Measurements from ENCODE around the gene TBC1D9. TPM values are rescaled to one million over a fixed set of nuclear protein-coding genes. Genes with fewer than 3 reads are reported as not detected.

TBC1D9 gene
- total and polyA plus RNA-seq, 4 donors = 47.6 to 98.1 (median 54.2) TPM

GRCh38 chr4:140743194-140743931, 12.8 kb downstream of the TBC1D9 start:
- H3K27me3 ChIP-seq (ENCODE audit: control insufficient read depth, insufficient read depth, low read length) = no peaks in the 10 kb centered on the region
- H3K9me3 ChIP-seq (ENCODE audit: control insufficient read depth, insufficient read depth, low read length) = no peaks in the 10 kb centered on the region
- no peak overlapping the region for H3K4me3 ChIP-seq (ENCODE audit: low read depth, low read length)
- WGBS (ENCODE audit: insufficient coverage) = 0% methylated on average over 1 of the region's 4 CpGs
- no peaks in the 10 kb centered on the region for H3K36me3 ChIP-seq (ENCODE audit: control insufficient read depth, insufficient read depth, low read length)
- no peak overlapping the region for H3K27ac ChIP-seq (ENCODE audit: low read depth, low read length)
- no peaks in the 10 kb centered on the region for H3K4me1 ChIP-seq (ENCODE audit: control insufficient read depth, insufficient read depth, low read length)
- peak in 1 of 6 donors; percentile 9 for DNase-seq (ENCODE audit: low read depth in 4 of 6, low spot score in 6 of 6)

- H3K36me3 ChIP-seq (ENCODE audit: control insufficient read depth, insufficient read depth, low read length) = no peaks in the 10 kb centered on the region
- H3K4me1 ChIP-seq (ENCODE audit: control insufficient read depth, insufficient read depth, low read length) = no peaks in the 10 kb centered on the region
- no peak overlapping the region for H3K4me3 ChIP-seq (ENCODE audit: low read depth, low read length)
- DNase-seq (ENCODE audit: low read depth in 4 of 6, low spot score in 6 of 6) = no peak
- no peak overlapping the region for H3K27ac ChIP-seq (ENCODE audit: low read depth, low read length)
- H3K9me3 ChIP-seq (ENCODE audit: control insufficient read depth, insufficient read depth, low read length) = no peaks in the 10 kb centered on the region
- H3K27me3 ChIP-seq (ENCODE audit: control insufficient read depth, insufficient read depth, low read length) = no peaks in the 10 kb centered on the region
- no CpG with 5 or more reads among the region's 1 CpG for WGBS (ENCODE audit: insufficient coverage)
Measured at GRCh38 chr4:140742838-140743193, 13.4 kb downstream of the TBC1D9 start.

- H3K4me3 ChIP-seq (ENCODE audit: low read depth, low read length) = no peak overlapping the region
- no peak for DNase-seq (ENCODE audit: low read depth in 4 of 6, low spot score in 6 of 6)
- 100% methylated on average over 2 of the region's 3 CpGs for WGBS (ENCODE audit: insufficient coverage)
- H3K36me3 ChIP-seq (ENCODE audit: control insufficient read depth, insufficient read depth, low read length) = no peaks in the 10 kb centered on the region
- no peaks in the 10 kb centered on the region for H3K4me1 ChIP-seq (ENCODE audit: control insufficient read depth, insufficient read depth, low read length)
- no peaks in the 10 kb centered on the region for H3K27me3 ChIP-seq (ENCODE audit: control insufficient read depth, insufficient read depth, low read length)
- no peak overlapping the region for H3K27ac ChIP-seq (ENCODE audit: low read depth, low read length)
- no peaks in the 10 kb centered on the region for H3K9me3 ChIP-seq (ENCODE audit: control insufficient read depth, insufficient read depth, low read length)
Measured at GRCh38 chr4:140740906-140741670, 15.1 kb downstream of the TBC1D9 start.

GRCh38 chr4:140740422-140740821, 15.8 kb downstream of the TBC1D9 start:
- Histone ChIP-seq H3K4me1 (ENCODE audit: control insufficient read depth, insufficient read depth, low read length) (no peaks in the 10 kb centered on the region), H3K9me3 (ENCODE audit: control insufficient read depth, insufficient read depth, low read length) (no peaks in the 10 kb centered on the region), H3K36me3 (ENCODE audit: control insufficient read depth, insufficient read depth, low read length) (no peaks in the 10 kb centered on the region), H3K27ac (ENCODE audit: low read depth, low read length) (no peak overlapping the region), H3K4me3 (ENCODE audit: low read depth, low read length) (no peak overlapping the region), H3K27me3 (ENCODE audit: control insufficient read depth, insufficient read depth, low read length) (no peaks in the 10 kb centered on the region)
- DNase-seq (ENCODE audit: low read depth in 4 of 6, low spot score in 6 of 6) = no peak
- no CpG with 5 or more reads among the region's 1 CpG for WGBS (ENCODE audit: insufficient coverage)

- Histone ChIP-seq H3K4me1 (ENCODE audit: control insufficient read depth, insufficient read depth, low read length) (no peaks in the 10 kb centered on the region), H3K27ac (ENCODE audit: low read depth, low read length) (no peak overlapping the region), H3K27me3 (ENCODE audit: control insufficient read depth, insufficient read depth, low read length) (no peaks in the 10 kb centered on the region), H3K36me3 (ENCODE audit: control insufficient read depth, insufficient read depth, low read length) (no peaks in the 10 kb centered on the region), H3K4me3 (ENCODE audit: low read depth, low read length) (no peak overlapping the region), H3K9me3 (ENCODE audit: control insufficient read depth, insufficient read depth, low read length) (no peaks in the 10 kb centered on the region)
- no peak for DNase-seq (ENCODE audit: low read depth in 4 of 6, low spot score in 6 of 6)
Measured at GRCh38 chr4:140739971-140740370, 16.2 kb downstream of the TBC1D9 start.

- no CpG with 5 or more reads among the region's 1 CpG for WGBS (ENCODE audit: insufficient coverage)
- no peaks in the 10 kb centered on the region for H3K4me1 ChIP-seq (ENCODE audit: control insufficient read depth, insufficient read depth, low read length)
- H3K27ac ChIP-seq (ENCODE audit: low read depth, low read length) = no peak overlapping the region
- no peak for DNase-seq (ENCODE audit: low read depth in 4 of 6, low spot score in 6 of 6)
- H3K27me3 ChIP-seq (ENCODE audit: control insufficient read depth, insufficient read depth, low read length) = no peaks in the 10 kb centered on the region
- no peak overlapping the region for H3K4me3 ChIP-seq (ENCODE audit: low read depth, low read length)
- H3K9me3 ChIP-seq (ENCODE audit: control insufficient read depth, insufficient read depth, low read length) = no peaks in the 10 kb centered on the region
- H3K36me3 ChIP-seq (ENCODE audit: control insufficient read depth, insufficient read depth, low read length) = no peaks in the 10 kb centered on the region
Measured at GRCh38 chr4:140738139-140738538, 18.0 kb downstream of the TBC1D9 start.

- Histone ChIP-seq H3K27me3 (ENCODE audit: control insufficient read depth, insufficient read depth, low read length) (no peaks in the 10 kb centered on the region), H3K27ac (ENCODE audit: low read depth, low read length) (no peak overlapping the region), H3K4me1 (ENCODE audit: control insufficient read depth, insufficient read depth, low read length) (no peaks in the 10 kb centered on the region), H3K4me3 (ENCODE audit: low read depth, low read length) (no peak overlapping the region), H3K36me3 (ENCODE audit: control insufficient read depth, insufficient read depth, low read length) (no peaks in the 10 kb centered on the region), H3K9me3 (ENCODE audit: control insufficient read depth, insufficient read depth, low read length) (no peaks in the 10 kb centered on the region)
- 95% methylated on average over 6 of the region's 6 CpGs for WGBS (ENCODE audit: insufficient coverage)
- no peak for DNase-seq (ENCODE audit: low read depth in 4 of 6, low spot score in 6 of 6)
Measured at GRCh38 chr4:140736669-140737343, 19.4 kb downstream of the TBC1D9 start.

- no CpG with 5 or more reads among the region's 4 CpGs for WGBS (ENCODE audit: insufficient coverage)
Measured at GRCh38 chr4:140735779-140736391, 20.3 kb downstream of the TBC1D9 start.

GRCh38 chr4:140735317-140735716, 20.9 kb downstream of the TBC1D9 start:
- H3K27ac ChIP-seq (ENCODE audit: low read depth, low read length) = no peak overlapping the region
- H3K27me3 ChIP-seq (ENCODE audit: control insufficient read depth, insufficient read depth, low read length) = no peaks in the 10 kb centered on the region
- 100% methylated on average over 1 of the region's 2 CpGs for WGBS (ENCODE audit: insufficient coverage)
- no peaks in the 10 kb centered on the region for H3K36me3 ChIP-seq (ENCODE audit: control insufficient read depth, insufficient read depth, low read length)
- H3K9me3 ChIP-seq (ENCODE audit: control insufficient read depth, insufficient read depth, low read length) = no peaks in the 10 kb centered on the region
- H3K4me1 ChIP-seq (ENCODE audit: control insufficient read depth, insufficient read depth, low read length) = no peaks in the 10 kb centered on the region
- no peak for DNase-seq (ENCODE audit: low read depth in 4 of 6, low spot score in 6 of 6)
- no peak overlapping the region for H3K4me3 ChIP-seq (ENCODE audit: low read depth, low read length)

More at GRCh38 chr4:140735779-140736391, 20.3 kb downstream of the TBC1D9 start:
- Histone ChIP-seq H3K9me3 (ENCODE audit: control insufficient read depth, insufficient read depth, low read length) (no peaks in the 10 kb centered on the region), H3K4me3 (ENCODE audit: low read depth, low read length) (no peak overlapping the region), H3K36me3 (ENCODE audit: control insufficient read depth, insufficient read depth, low read length) (no peaks in the 10 kb centered on the region), H3K27me3 (ENCODE audit: control insufficient read depth, insufficient read depth, low read length) (no peaks in the 10 kb centered on the region), H3K4me1 (ENCODE audit: control insufficient read depth, insufficient read depth, low read length) (no peaks in the 10 kb centered on the region), H3K27ac (ENCODE audit: low read depth, low read length) (no peak overlapping the region)
- no peak for DNase-seq (ENCODE audit: low read depth in 4 of 6, low spot score in 6 of 6)

Data from spinal cord (tissue), 10 donors.